Measurements from ENCODE around the gene TRIM33.

The TRIM33 gene

DNA sequence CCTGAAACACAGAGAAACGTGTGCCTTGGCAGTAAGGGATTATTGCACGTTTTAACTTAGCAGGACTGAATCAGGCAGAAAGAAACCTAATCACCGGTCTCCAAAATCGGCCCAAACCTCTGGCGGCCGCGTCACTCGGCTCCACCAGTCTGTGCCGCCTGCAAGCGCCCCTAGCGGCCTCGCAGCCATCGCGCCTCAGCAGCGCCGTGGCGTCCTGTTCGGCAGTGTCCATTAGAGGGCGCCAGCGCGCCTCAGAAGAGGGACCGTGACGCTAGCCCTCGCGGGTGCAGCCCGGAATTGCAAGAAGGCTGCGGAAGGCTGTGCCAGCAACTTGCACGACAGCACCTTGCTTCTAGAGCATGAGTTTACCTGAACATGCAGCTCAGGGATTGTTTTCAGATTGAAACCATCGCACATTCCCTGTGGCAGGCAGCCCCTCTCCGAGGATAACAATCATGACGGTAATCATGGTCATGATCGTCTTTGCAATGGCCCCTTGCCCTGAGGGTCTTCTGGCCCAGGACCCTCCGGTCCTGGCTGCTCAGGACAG lies 164.4 kb downstream of the TRIM33 start:
- DNase-seq: peak; percentile 94

DNA sequence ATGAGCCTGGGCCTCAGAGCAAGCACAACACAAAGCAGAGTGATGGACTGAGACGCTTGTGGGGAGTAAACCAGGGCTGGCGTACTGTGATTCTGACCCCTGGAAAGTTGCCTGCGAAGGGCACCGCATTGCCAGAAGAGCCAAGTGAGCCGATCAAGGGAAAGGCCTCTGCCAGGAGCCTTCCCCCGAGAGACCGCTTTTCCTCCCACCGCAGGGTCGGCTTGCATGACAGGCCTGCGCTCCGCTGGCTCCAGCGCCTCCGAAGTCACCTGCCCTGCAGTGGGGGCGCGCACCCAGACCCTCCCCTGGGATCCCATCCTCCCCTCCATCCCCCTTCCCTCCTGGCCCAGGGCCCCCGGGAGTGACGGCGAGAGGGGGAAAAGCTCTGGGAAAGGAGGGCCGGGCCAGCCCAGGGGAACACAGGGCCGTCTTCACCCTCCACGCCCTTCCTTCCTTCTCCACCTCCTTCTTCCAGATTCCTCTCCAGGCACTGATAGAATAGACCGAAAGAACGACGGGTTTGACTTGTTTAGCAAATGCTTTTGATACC lies 165.0 kb downstream of the TRIM33 start:
- peak; percentile 38 for DNase-seq

DNA sequence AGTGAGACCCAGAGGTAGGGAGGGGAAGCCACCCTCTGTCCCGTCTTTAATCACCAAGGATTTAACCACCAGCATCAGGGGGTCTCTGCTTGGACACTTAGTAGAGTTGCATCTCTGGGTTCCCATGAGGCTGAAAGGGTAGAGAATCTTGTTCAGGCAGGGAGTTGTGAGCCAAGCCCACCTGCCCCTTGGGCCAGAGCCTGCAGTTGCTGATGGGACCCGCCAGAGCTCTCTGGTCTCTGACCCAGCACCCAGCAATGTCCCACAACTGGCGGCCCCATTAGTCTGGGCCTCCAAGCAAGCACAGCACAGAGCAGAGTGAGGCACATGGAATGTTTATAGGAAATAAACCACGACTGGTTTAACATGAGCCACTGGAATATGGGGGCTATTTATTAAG lies 166.3 kb downstream of the TRIM33 start:
- DNase-seq: no peak

Data from NCI-H1105 (cell line).